Prostate gland (tissue), 2 donors: Measurements from ENCODE around the gene NRXN3.

Experiments
- CTCF ChIP-seq, 4 experiments: fragments of 200-600 bp in 2 of 4; fragments of 450-650 bp in 2 of 4; sonication (generic) in 2 of 4; IDR thresholded peaks; 1 replicate in 3 of 4; 2 replicates in 1 of 4; pipeline ENCODE4 v1.5.1; 2016 to 2019; ENCODE audit warnings: antibody characterized with exemption in 4 of 4, mild to moderate bottlenecking in 2 of 4, moderate library complexity in 2 of 4
- POLR2A ChIP-seq: fragments of 450-650 bp; IDR thresholded peaks from one replicate; pipeline ENCODE4 v1.6.1; 2016; ENCODE audit warnings: antibody characterized with exemption, mild to moderate bottlenecking
- POLR2AphosphoS5 ChIP-seq: sonication (generic); formaldehyde crosslinking; IDR thresholded peaks from one replicate; pipeline ENCODE4 v1.6.1; 2017; ENCODE audit warnings: antibody characterized with exemption

DNA sequence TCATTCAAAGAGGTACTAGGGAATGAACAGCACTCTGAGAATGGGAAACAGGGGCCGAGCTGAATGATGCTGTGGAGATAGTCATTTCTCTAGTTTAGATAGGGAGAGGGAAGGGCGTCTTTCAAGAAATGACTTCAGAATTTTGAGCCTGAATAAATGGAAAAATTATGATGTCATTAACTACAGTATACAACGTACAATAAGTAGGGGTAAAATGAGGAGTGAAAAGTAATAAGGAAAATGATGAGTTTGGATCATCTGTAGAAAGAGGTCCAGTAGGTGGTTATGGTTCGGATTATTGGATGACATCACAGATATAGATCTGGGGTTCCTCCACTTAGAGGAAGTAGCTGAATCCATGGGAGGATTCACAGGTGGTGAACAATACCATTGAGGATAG is 1081.1 kb downstream of the NRXN3 start:
- TF ChIP-seq POLR2A (no peak), CTCF (IDR thresholded peaks at IDR 0.05) (no peak), POLR2AphosphoS5 (no peak)
